HepG2 (cell line): ENCODE data around the gene REM2. TPM values are rescaled to one million over a fixed set of nuclear protein-coding genes. Genes with fewer than 3 reads are reported as not detected.
A peak's percentile ranks its signal among the peaks of the same experiment; 100 is the strongest.

Source experiments
- GLI4 ChIP-seq: sonication (generic); formaldehyde crosslinking; IDR thresholded peaks from 2 replicates; pipeline ENCODE4 v1.5.1; 2020; ENCODE audit warnings: missing genetic modification reagents, mild to moderate bottlenecking, moderate library complexity, borderline replicate concordance
- HIVEP1 ChIP-seq: sonication (generic); formaldehyde crosslinking; IDR thresholded peaks from 2 replicates; pipeline ENCODE4 v1.4.0; 2020; ENCODE audit warnings: mild to moderate bottlenecking, missing genetic modification reagents
- HMGA1 ChIP-seq: sonication (generic); formaldehyde crosslinking; conservative IDR thresholded peaks from 2 replicates; pipeline ENCODE4 v1.4.0; 2020; ENCODE audit warnings: missing genetic modification reagents
- ISL2 ChIP-seq: sonication (generic); formaldehyde crosslinking; IDR thresholded peaks from 2 replicates; pipeline ENCODE4 v1.5.0; 2020; ENCODE audit warnings: missing genetic modification reagents
- RFX3 ChIP-seq: IDR thresholded peaks from 2 replicates; pipeline ENCODE4 v1.6.1; 2016; ENCODE audit warnings: missing biosample characterization, missing genetic modification reagents
- SALL2 ChIP-seq: sonication (generic); formaldehyde crosslinking; IDR thresholded peaks from 2 replicates; pipeline ENCODE4 v1.8.1; 2023; ENCODE audit warnings: mild to moderate bottlenecking, missing genetic modification reagents, inconsistent platforms
- SMARCC2 ChIP-seq: fragments of 450-650 bp; IDR thresholded peaks from 2 replicates; pipeline ENCODE4 v1.6.1; 2017; ENCODE audit warnings: antibody characterized with exemption, mild to moderate bottlenecking
- ZNF430 ChIP-seq: sonication (generic); formaldehyde crosslinking; IDR thresholded peaks from 2 replicates; pipeline ENCODE4 v1.9.0; 2021; ENCODE audit warnings: mild to moderate bottlenecking, missing genetic modification reagents
- ZNF441 ChIP-seq: sonication (generic); formaldehyde crosslinking; IDR thresholded peaks from 2 replicates; pipeline ENCODE4 v1.7.0; 2021; ENCODE audit warnings: missing genetic modification reagents, borderline replicate concordance
- ZNF547 ChIP-seq: sonication (generic); formaldehyde crosslinking; IDR thresholded peaks from 2 replicates; pipeline ENCODE4 v1.5.1; 2020; ENCODE audit warnings: mild to moderate bottlenecking, missing genetic modification reagents
- ZNF629 ChIP-seq: sonication (generic); formaldehyde crosslinking; conservative IDR thresholded peaks from 2 replicates; pipeline ENCODE4 v1.5.0; 2020; ENCODE audit warnings: missing genetic modification reagents
- ZNF747 ChIP-seq: sonication (generic); formaldehyde crosslinking; IDR thresholded peaks from 2 replicates; pipeline ENCODE4 v1.8.1; 2023; ENCODE audit warnings: missing genetic modification reagents, mild to moderate bottlenecking, borderline replicate concordance
- polyA plus RNA-seq, 8 experiments: library from polyadenylated mRNA; depleted of rRNA in 3 of 8; stranded (reverse) in 7 of 8; unstranded in 1 of 8; fragments of >200 nt; fragmentation: Illumina TruSeq in 4 of 8; extraction: Trizol in 4 of 8; gene quantifications; 2 replicates each; pipeline versions ENCODE4 v1.2.1 to v1.2.3, GENCODE V29; 2011 to 2016; ENCODE audit warnings: low read depth in 4 of 8, missing spikeins in 1 of 8, mixed read lengths in 1 of 8; ENCODE audit not compliant: insufficient read depth in 1 of 8
- total RNA-seq, 5 experiments: library from RNA; depleted of rRNA; stranded (reverse); fragments of >200 nt; fragmentation: Illumina TruSeq; extraction: Trizol; gene quantifications; 2 replicates each; pipeline ENCODE4 v1.2.3, GENCODE V29; 2016; ENCODE audit warnings: low read depth in 1 of 5
- TF ChIP-seq, protein P1 (sequence below): sonication (generic); formaldehyde crosslinking; IDR thresholded peaks from 2 replicates; pipeline ENCODE4 v1.5.0; 2020; ENCODE audit warnings: missing genetic modification reagents, mild to moderate bottlenecking, borderline replicate concordance
- TF ChIP-seq, protein P2 (sequence below): sonication (generic); formaldehyde crosslinking; IDR thresholded peaks from 2 replicates; pipeline ENCODE4 v1.8.1; 2023; ENCODE audit warnings: missing genetic modification reagents, inconsistent platforms, borderline replicate concordance
- TF ChIP-seq, protein P3 (sequence below): sonication (generic); formaldehyde crosslinking; IDR thresholded peaks from 2 replicates; pipeline ENCODE4 v1.8.1; 2022; ENCODE audit warnings: mild to moderate bottlenecking, missing genetic modification reagents
- TF ChIP-seq, protein P4 (sequence below): sonication (generic); formaldehyde crosslinking; IDR thresholded peaks from 2 replicates; pipeline ENCODE4 v1.4.0; 2020; ENCODE audit warnings: missing genetic modification reagents, borderline replicate concordance
- TF ChIP-seq, protein P5 (sequence below): sonication (generic); formaldehyde crosslinking; IDR thresholded peaks from 2 replicates; pipeline ENCODE4 v1.5.1; 2020; ENCODE audit warnings: missing genetic modification reagents, mild to moderate bottlenecking, borderline replicate concordance
- TF ChIP-seq, protein P6 (sequence below): sonication (generic); formaldehyde crosslinking; IDR thresholded peaks from 2 replicates; pipeline ENCODE4 v1.4.0; 2020; ENCODE audit warnings: missing genetic modification reagents

The REM2 gene
- total and polyA plus RNA-seq, 2 of the 13 experiments (the other 11 are each of a cell fraction or from before 2014, with no cell fraction given): 0.20 TPM; not detected in 1

DNA sequence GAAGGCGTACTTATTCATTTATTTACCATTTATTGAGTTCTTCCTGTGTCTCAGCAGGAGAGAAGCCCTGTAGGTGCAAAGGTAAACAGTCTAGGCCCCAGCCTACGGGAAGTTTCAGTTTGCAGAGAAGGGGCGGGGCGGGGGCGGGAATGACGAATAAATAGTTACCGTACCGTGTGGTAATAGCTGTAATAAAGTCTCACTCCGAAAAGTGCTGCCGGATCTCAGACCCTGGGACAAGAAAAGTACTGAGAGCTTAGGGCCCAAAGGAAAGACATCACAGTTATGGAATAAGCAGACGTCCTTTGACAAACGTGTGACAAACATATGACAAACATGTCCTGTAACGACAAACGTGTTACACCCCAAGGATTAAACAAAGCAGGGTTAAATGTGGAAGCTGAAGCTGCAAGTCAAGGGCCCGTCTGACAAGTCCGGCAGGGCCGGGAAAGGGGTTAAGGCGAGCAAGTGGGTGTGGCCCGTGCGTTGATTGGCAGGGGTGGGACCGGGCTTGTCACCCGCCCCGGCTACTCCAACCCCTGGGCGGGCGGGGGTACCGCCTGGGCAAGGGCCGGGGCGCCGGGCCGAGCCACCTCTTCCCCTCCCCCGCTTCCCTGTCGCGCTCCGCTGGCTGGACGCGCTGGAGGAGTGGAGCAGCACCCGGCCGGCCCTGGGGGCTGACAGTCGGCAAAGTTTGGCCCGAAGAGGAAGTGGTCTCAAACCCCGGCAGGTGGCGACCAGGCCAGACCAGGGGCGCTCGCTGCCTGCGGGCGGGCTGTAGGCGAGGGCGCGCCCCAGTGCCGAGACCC lies 11.6 kb upstream of the REM2 start, which contains the start of gene LRP10 (continued):
- TF ChIP-seq, protein P1, sequence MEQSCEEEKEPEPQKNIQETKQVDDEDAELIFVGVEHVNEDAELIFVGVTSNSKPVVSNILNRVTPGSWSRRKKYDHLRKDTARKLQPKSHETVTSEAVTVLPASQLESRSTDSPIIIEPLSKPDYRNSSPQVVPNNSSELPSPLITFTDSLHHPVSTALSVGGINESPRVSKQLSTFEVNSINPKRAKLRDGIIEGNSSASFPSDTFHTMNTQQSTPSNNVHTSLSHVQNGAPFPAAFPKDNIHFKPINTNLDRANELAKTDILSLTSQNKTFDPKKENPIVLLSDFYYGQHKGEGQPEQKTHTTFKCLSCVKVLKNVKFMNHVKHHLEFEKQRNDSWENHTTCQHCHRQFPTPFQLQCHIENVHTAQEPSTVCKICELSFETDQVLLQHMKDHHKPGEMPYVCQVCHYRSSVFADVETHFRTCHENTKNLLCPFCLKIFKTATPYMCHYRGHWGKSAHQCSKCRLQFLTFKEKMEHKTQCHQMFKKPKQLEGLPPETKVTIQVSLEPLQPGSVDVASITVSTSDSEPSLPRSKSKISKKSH: no peak; the same call in none of the 2 replicates
- TF ChIP-seq RFX3: peak; percentile 24; the same call in 1 of the 2 replicates
- peak; percentile 63 for TF ChIP-seq ZNF441 (CRISPR knock-in tag)
- peak; percentile 68 for TF ChIP-seq ISL2 (CRISPR knock-in tag)
- TF ChIP-seq, protein P2, sequence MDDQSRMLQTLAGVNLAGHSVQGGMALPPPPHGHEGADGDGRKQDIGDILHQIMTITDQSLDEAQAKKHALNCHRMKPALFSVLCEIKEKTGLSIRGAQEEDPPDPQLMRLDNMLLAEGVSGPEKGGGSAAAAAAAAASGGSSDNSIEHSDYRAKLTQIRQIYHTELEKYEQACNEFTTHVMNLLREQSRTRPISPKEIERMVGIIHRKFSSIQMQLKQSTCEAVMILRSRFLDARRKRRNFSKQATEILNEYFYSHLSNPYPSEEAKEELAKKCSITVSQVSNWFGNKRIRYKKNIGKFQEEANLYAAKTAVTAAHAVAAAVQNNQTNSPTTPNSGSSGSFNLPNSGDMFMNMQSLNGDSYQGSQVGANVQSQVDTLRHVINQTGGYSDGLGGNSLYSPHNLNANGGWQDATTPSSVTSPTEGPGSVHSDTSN: peak; percentile 97
- peak; percentile 92; the same call in 1 of the 2 replicates for TF ChIP-seq HIVEP1 (CRISPR knock-in tag)
- TF ChIP-seq, protein P3, sequence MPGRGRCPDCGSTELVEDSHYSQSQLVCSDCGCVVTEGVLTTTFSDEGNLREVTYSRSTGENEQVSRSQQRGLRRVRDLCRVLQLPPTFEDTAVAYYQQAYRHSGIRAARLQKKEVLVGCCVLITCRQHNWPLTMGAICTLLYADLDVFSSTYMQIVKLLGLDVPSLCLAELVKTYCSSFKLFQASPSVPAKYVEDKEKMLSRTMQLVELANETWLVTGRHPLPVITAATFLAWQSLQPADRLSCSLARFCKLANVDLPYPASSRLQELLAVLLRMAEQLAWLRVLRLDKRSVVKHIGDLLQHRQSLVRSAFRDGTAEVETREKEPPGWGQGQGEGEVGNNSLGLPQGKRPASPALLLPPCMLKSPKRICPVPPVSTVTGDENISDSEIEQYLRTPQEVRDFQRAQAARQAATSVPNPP (CRISPR knock-in tag): peak; percentile 67; the same call in 1 of the 2 replicates
- TF ChIP-seq, protein P4, sequence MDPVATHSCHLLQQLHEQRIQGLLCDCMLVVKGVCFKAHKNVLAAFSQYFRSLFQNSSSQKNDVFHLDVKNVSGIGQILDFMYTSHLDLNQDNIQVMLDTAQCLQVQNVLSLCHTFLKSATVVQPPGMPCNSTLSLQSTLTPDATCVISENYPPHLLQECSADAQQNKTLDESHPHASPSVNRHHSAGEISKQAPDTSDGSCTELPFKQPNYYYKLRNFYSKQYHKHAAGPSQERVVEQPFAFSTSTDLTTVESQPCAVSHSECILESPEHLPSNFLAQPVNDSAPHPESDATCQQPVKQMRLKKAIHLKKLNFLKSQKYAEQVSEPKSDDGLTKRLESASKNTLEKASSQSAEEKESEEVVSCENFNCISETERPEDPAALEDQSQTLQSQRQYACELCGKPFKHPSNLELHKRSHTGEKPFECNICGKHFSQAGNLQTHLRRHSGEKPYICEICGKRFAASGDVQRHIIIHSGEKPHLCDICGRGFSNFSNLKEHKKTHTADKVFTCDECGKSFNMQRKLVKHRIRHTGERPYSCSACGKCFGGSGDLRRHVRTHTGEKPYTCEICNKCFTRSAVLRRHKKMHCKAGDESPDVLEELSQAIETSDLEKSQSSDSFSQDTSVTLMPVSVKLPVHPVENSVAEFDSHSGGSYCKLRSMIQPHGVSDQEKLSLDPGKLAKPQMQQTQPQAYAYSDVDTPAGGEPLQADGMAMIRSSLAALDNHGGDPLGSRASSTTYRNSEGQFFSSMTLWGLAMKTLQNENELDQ (CRISPR knock-in tag): no peak
- peak; percentile 98 for TF ChIP-seq ZNF547 (CRISPR knock-in tag)
- TF ChIP-seq, protein P5, sequence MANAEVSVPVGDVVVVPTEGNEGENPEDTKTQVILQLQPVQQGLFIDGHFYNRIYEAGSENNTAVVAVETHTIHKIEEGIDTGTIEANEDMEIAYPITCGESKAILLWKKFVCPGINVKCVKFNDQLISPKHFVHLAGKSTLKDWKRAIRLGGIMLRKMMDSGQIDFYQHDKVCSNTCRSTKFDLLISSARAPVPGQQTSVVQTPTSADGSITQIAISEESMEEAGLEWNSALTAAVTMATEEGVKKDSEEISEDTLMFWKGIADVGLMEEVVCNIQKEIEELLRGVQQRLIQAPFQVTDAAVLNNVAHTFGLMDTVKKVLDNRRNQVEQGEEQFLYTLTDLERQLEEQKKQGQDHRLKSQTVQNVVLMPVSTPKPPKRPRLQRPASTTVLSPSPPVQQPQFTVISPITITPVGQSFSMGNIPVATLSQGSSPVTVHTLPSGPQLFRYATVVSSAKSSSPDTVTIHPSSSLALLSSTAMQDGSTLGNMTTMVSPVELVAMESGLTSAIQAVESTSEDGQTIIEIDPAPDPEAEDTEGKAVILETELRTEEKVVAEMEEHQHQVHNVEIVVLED (CRISPR knock-in tag): peak; percentile 64
- TF ChIP-seq ZNF430: peak; percentile 75; the same call in 1 of the 2 replicates
- TF ChIP-seq ZNF747: peak; percentile 84
- TF ChIP-seq, protein P6, sequence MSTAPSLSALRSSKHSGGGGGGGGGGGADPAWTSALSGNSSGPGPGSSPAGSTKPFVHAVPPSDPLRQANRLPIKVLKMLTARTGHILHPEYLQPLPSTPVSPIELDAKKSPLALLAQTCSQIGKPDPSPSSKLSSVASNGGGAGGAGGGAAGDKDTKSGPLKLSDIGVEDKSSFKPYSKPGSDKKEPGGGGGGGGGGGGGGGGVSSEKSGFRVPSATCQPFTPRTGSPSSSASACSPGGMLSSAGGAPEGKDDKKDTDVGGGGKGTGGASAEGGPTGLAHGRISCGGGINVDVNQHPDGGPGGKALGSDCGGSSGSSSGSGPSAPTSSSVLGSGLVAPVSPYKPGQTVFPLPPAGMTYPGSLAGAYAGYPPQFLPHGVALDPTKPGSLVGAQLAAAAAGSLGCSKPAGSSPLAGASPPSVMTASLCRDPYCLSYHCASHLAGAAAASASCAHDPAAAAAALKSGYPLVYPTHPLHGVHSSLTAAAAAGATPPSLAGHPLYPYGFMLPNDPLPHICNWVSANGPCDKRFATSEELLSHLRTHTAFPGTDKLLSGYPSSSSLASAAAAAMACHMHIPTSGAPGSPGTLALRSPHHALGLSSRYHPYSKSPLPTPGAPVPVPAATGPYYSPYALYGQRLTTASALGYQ (CRISPR knock-in tag): peak; percentile 92
- no peak for TF ChIP-seq HMGA1 (CRISPR knock-in tag)
- peak; percentile 97; the same call in 1 of the 2 replicates for TF ChIP-seq GLI4 (CRISPR knock-in tag)
- no peak for TF ChIP-seq SMARCC2
- peak; percentile 81; the same call in 1 of the 2 replicates for TF ChIP-seq SALL2 (CRISPR knock-in tag)
- TF ChIP-seq ZNF629 (CRISPR knock-in tag): peak; percentile 42; the same call in 1 of the 2 replicates
